Liver (tissue), 9 donors: Measurements from ENCODE around the gene RPTOR. TPM values are rescaled to one million over a fixed set of nuclear protein-coding genes. Genes with fewer than 3 reads are reported as not detected.

ENCODE experiments used
- DNase-seq: peaks from one replicate; pipeline ENCODE4 v3.0.0-alpha.2; 2017; ENCODE audit warnings: low spot score
- H3K27ac ChIP-seq, 2 donors: one replicate each; pipeline ENCODE4 v1.7.0; 2013; ENCODE audit warnings: inconsistent platforms in 2 of 2, low read length in 2 of 2, control low read depth in 1 of 2, low read depth in 1 of 2, mild to moderate bottlenecking in 1 of 2
- H3K27me3 ChIP-seq, 4 donors: one replicate each; pipeline versions ENCODE4 v1.6.1 to v1.7.0; 2013; ENCODE audit warnings: low read length in 3 of 4, inconsistent platforms in 1 of 4, mild to moderate bottlenecking in 1 of 4, moderate library complexity in 1 of 4; ENCODE audit not compliant: control insufficient read depth in 4 of 4, insufficient read depth in 4 of 4
- H3K36me3 ChIP-seq, 4 donors: one replicate each; pipeline versions ENCODE4 v1.6.1 to v1.7.0; 2013; ENCODE audit warnings: low read length in 3 of 4, mild to moderate bottlenecking in 3 of 4, low read depth in 1 of 4, moderate library complexity in 1 of 4; ENCODE audit not compliant: control insufficient read depth in 4 of 4, insufficient read depth in 3 of 4
- H3K4me1 ChIP-seq, 4 donors: one replicate each; pipeline versions ENCODE4 v1.6.1 to v1.7.0; 2013; ENCODE audit warnings: low read length in 3 of 4, mild to moderate bottlenecking in 3 of 4, moderate library complexity in 1 of 4; ENCODE audit not compliant: control insufficient read depth in 4 of 4, insufficient read depth in 4 of 4
- H3K4me3 ChIP-seq, 3 donors: one replicate each; pipeline versions ENCODE4 v1.6.1 to v1.7.0; 2013; ENCODE audit warnings: low read length in 3 of 3, control low read depth in 1 of 3, low read depth in 1 of 3, mild to moderate bottlenecking in 1 of 3
- H3K9ac ChIP-seq, 2 donors: one replicate each; pipeline ENCODE4 v1.7.0; 2013; ENCODE audit warnings: low read length in 2 of 2, mild to moderate bottlenecking in 2 of 2, moderate library complexity in 2 of 2, control low read depth in 1 of 2, low read depth in 1 of 2
- H3K9me3 ChIP-seq, 4 donors: one replicate each; pipeline versions ENCODE4 v1.6.1 to v1.7.0; 2013; ENCODE audit warnings: low read length in 3 of 4; ENCODE audit not compliant: control insufficient read depth in 4 of 4
- EGR1 ChIP-seq, 2 donors: IDR thresholded peaks; 2 replicates each; pipeline ENCODE4 v1.6.1; 2016 to 2018; ENCODE audit warnings: antibody characterized with exemption in 2 of 2, low read depth in 2 of 2
- FOXA1 ChIP-seq: IDR thresholded peaks from 2 replicates; pipeline ENCODE4 v1.6.1; 2016; ENCODE audit warnings: antibody characterized with exemption
- GABPA ChIP-seq, 2 donors: IDR thresholded peaks in 1 of 2; conservative IDR thresholded peaks in 1 of 2; 2 replicates each; pipeline ENCODE4 v1.6.1; 2016; ENCODE audit warnings: antibody characterized with exemption in 2 of 2, mild to moderate bottlenecking in 1 of 2, moderate library complexity in 1 of 2
- HNF4A ChIP-seq, 2 donors: conservative IDR thresholded peaks; 2 replicates each; pipeline ENCODE4 v1.6.1; 2016; ENCODE audit warnings: antibody characterized with exemption in 2 of 2, mild to moderate bottlenecking in 2 of 2
- JUND ChIP-seq, 2 donors: IDR thresholded peaks; 2 replicates each; pipeline ENCODE4 v1.6.1; 2016; ENCODE audit warnings: antibody characterized with exemption in 2 of 2
- RAD21 ChIP-seq, 2 donors: IDR thresholded peaks; 2 replicates each; pipeline ENCODE4 v1.6.1; 2016; ENCODE audit warnings: antibody characterized with exemption in 2 of 2, mild to moderate bottlenecking in 2 of 2
- SP1 ChIP-seq: IDR thresholded peaks from 2 replicates; pipeline ENCODE4 v1.6.1; 2018; ENCODE audit warnings: antibody characterized with exemption, mild to moderate bottlenecking
- TAF1 ChIP-seq: conservative IDR thresholded peaks from 2 replicates; pipeline ENCODE4 v1.6.1; 2016; ENCODE audit warnings: antibody characterized with exemption, mild to moderate bottlenecking
- YY1 ChIP-seq: IDR thresholded peaks from 2 replicates; pipeline ENCODE4 v1.6.1; 2016; ENCODE audit warnings: antibody characterized with exemption, mild to moderate bottlenecking
- WGBS: extraction: QIAGEN DNeasy Blood & Tissue Kit; methylation state at CpG from one replicate; pipeline ENCODE4 v1.1.7; 2013; 5-methylcytosine and 5-hydroxymethylcytosine counted together
- polyA plus RNA-seq, 2 donors: library from polyadenylated mRNA; stranded (reverse) in 1 of 2; unstranded in 1 of 2; fragments of 200-250 nt in 1 of 2; fragments of >200 nt in 1 of 2; fragmentation: Nextera tagmentation in 1 of 2; extraction: Ambion mirVana in 1 of 2; gene quantifications; one replicate each; pipeline versions ENCODE4 v1.2.1 to v1.2.3, GENCODE V29; 2013 to 2015
- total RNA-seq, 2 donors: library from RNA; depleted of rRNA; stranded (reverse); fragments of >200 nt; gene quantifications; one replicate each; pipeline ENCODE4 v1.2.3, GENCODE V29; 2014
- TF ChIP-seq, protein P1 (sequence below): IDR thresholded peaks from 2 replicates; pipeline ENCODE4 v1.6.1; 2016; ENCODE audit warnings: antibody characterized with exemption, mild to moderate bottlenecking
- TF ChIP-seq, protein P2 (sequence below): IDR thresholded peaks from 2 replicates; pipeline ENCODE4 v1.6.1; 2016; ENCODE audit warnings: antibody characterized with exemption
- TF ChIP-seq, protein P3 (sequence below): fragments of 150-350 bp; IDR thresholded peaks from 2 replicates; pipeline ENCODE4 v1.5.1; 2017; ENCODE audit warnings: improper control_type of control experiment, low read depth, low read length; ENCODE audit not compliant: missing input control
- donor health status: healthy.
- donor health status: healthy.
- donor health status: healthy.
- donor health status: healthy.
- donor health status: healthy.

RPTOR gene
- total and polyA plus RNA-seq, 4 donors: 4.8 to 25.4 (median 11.6) TPM

DNA sequence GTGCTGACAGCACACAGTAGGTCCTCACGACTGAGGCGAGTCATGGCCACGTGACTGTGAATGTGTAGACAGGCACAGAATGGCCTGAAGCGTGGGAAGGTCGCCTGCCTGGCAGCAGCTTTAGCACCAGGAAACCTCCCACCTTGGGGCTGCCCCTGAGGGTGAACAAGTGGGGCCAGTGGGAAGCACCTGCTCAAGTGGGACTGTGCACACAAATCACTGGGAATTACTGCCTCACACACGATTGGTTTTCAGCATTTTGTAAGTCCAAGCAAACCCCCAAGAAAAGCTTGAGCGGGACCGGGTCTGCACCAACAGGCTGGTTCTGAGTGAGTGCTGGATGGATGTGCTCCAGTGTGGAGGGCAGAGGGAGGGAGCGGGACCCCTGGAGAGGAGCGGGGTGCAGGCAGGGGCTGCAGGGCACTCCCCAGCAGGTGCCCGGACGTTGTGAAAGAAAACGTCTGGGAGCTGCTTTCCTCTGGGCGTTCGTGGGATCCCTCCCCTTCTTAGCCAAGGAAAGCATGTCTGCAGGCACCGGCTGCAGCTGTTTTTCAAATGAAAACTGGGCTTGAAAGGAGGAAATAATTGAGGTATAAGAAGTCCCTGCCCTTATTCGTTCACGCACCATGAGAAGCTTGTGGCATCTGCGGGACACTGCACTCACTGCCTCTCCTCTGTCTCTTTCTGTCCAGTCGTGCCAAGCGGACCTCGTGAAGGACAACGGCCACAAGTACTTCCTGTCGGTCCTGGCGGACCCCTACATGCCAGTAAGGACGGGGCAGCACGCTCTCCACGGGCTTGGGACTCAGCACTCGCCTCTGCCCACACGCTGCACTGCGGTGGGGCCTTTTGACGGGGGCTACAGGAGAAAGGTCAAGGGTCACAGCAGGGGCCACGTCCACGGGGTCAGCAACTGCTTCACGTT is 335.3 kb downstream of the RPTOR start:
- WGBS: 89% methylated on average over 35 of the region's 35 CpGs
- Histone ChIP-seq H3K36me3 (peaks cover 0 to 27% (median 9%) of the 10 kb centered on the region in 4 donors), H3K27ac (no peak overlapping the region), H3K27me3 (no peaks in the 10 kb centered on the region), H3K9ac (no peak overlapping the region), H3K4me3 (no peak overlapping the region), H3K9me3 (no peaks in the 10 kb centered on the region), H3K4me1 (no peaks in the 10 kb centered on the region)
- TF ChIP-seq EGR1 (IDR thresholded peaks at IDR 0.05; ENCODE audit: low read depth in 2 of 2) (no peak), SP1 (no peak), TAF1 (no peak), RAD21 (IDR thresholded peaks at IDR 0.05) (no peak), FOXA1 (no peak), YY1 (no peak)
- TF ChIP-seq, protein P1, sequence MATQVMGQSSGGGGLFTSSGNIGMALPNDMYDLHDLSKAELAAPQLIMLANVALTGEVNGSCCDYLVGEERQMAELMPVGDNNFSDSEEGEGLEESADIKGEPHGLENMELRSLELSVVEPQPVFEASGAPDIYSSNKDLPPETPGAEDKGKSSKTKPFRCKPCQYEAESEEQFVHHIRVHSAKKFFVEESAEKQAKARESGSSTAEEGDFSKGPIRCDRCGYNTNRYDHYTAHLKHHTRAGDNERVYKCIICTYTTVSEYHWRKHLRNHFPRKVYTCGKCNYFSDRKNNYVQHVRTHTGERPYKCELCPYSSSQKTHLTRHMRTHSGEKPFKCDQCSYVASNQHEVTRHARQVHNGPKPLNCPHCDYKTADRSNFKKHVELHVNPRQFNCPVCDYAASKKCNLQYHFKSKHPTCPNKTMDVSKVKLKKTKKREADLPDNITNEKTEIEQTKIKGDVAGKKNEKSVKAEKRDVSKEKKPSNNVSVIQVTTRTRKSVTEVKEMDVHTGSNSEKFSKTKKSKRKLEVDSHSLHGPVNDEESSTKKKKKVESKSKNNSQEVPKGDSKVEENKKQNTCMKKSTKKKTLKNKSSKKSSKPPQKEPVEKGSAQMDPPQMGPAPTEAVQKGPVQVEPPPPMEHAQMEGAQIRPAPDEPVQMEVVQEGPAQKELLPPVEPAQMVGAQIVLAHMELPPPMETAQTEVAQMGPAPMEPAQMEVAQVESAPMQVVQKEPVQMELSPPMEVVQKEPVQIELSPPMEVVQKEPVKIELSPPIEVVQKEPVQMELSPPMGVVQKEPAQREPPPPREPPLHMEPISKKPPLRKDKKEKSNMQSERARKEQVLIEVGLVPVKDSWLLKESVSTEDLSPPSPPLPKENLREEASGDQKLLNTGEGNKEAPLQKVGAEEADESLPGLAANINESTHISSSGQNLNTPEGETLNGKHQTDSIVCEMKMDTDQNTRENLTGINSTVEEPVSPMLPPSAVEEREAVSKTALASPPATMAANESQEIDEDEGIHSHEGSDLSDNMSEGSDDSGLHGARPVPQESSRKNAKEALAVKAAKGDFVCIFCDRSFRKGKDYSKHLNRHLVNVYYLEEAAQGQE: no peak
- TF ChIP-seq, protein P2, sequence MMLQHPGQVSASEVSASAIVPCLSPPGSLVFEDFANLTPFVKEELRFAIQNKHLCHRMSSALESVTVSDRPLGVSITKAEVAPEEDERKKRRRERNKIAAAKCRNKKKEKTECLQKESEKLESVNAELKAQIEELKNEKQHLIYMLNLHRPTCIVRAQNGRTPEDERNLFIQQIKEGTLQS: no peak
- DNase-seq: no peak

DNA sequence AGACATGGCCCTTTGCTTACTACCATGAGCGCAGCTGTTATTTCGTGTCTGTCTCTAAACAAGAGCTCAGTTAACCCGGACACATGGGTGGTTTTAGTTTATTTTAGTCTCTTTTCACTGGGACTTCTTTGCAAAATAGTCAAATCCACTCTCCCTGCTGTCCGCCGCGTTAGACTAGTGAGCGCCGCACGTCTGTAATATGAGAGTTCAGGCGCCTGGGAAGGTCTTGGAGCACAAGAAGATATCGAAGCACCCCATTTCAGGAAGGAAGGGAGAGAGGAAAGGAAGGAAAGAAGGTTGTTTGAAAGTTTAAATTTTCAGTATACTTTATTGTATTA is 336.0 kb downstream of the RPTOR start:
- DNase-seq: no peak
- WGBS: 92% methylated on average over 11 of the region's 11 CpGs
- Histone ChIP-seq H3K27me3 (no peaks in the 10 kb centered on the region), H3K9ac (no peak overlapping the region), H3K36me3 (peaks cover 0 to 30% (median 10%) of the 10 kb centered on the region in 4 donors), H3K4me1 (no peaks in the 10 kb centered on the region), H3K9me3 (no peaks in the 10 kb centered on the region), H3K4me3 (no peak overlapping the region), H3K27ac (no peak overlapping the region)
- TF ChIP-seq GABPA (IDR thresholded peaks at IDR 0.05 in 1 of 2, conservative IDR thresholded peaks at IDR 0.05 in 1 of 2) (no peak), JUND (IDR thresholded peaks at IDR 0.05) (no peak), EGR1 (IDR thresholded peaks at IDR 0.05; ENCODE audit: low read depth in 2 of 2) (no peak), HNF4A (conservative IDR thresholded peaks at IDR 0.05) (no peak)
- TF ChIP-seq, protein P3, sequence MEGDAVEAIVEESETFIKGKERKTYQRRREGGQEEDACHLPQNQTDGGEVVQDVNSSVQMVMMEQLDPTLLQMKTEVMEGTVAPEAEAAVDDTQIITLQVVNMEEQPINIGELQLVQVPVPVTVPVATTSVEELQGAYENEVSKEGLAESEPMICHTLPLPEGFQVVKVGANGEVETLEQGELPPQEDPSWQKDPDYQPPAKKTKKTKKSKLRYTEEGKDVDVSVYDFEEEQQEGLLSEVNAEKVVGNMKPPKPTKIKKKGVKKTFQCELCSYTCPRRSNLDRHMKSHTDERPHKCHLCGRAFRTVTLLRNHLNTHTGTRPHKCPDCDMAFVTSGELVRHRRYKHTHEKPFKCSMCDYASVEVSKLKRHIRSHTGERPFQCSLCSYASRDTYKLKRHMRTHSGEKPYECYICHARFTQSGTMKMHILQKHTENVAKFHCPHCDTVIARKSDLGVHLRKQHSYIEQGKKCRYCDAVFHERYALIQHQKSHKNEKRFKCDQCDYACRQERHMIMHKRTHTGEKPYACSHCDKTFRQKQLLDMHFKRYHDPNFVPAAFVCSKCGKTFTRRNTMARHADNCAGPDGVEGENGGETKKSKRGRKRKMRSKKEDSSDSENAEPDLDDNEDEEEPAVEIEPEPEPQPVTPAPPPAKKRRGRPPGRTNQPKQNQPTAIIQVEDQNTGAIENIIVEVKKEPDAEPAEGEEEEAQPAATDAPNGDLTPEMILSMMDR: no peak
